GM19468 (cell line): Measurements from ENCODE around the gene ALG8.
"Not testable (repeated sequence)": the region's sequence is repeated elsewhere in the genome, so short reads cannot be mapped to it uniquely, and the experiment has no call there.

Experiments used
- ATAC-seq: cut with Tn5 transposase; IDR thresholded peaks from one replicate; pipeline ENCODE4 v1.9.1; 2021; ENCODE audit warnings: mild to moderate bottlenecking, moderate library complexity, moderate number of reproducible peaks; ENCODE audit not compliant: unreplicated experiment; ENCODE audit errors: extremely low read depth

The ALG8 gene

DNA sequence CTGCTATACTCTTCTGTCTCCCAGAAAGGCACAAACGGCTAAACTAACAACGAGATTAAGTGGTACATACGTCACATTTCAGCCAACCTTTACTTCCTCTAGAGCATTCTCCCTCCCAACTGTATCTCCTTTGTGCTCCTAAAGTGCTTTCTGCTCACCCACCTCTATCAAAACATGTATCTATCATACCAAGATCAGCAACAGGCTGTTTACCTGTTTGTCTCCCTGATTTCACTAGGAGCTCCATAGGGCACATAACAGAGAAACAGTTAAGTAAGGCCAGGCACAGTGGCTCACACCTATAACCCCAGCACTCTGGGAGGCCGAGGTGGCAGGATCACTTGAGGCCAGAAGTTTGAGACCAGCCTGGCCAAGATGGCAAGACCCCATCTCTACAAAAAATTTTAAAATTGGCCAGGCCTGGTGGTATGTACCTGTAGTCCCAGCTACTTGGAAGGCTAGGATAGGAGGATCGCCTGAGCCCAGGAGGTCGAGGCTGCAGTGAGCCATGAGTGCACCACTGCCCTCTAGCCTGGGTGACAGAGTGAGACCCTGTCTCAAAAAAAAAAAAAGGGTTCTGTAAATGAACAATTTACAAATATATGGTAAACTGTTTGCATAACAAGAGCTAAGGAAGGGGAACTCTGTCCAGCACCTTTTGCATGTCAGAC lies 62.6 kb downstream of the ALG8 start:
- ATAC-seq, result no peak

DNA sequence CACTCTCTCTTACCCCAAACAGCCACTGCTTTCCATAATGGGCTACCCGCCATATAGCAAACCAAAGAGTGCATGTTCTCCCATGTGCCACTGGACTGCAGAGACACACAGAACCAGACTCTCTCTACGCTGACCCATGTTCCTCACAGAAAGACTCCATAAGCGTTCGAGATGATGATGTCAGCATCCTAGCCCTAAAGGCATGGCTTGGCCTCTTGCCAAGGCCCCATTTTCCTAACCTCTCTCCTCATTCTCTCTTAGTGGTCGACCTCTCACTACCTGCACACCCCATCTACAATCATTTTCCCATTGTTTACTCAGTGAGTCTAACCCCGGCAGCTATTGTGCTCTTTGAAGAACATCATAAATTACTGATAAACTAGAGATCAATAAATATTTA lies 64.7 kb downstream of the ALG8 start:
- ATAC-seq, result no peak

DNA sequence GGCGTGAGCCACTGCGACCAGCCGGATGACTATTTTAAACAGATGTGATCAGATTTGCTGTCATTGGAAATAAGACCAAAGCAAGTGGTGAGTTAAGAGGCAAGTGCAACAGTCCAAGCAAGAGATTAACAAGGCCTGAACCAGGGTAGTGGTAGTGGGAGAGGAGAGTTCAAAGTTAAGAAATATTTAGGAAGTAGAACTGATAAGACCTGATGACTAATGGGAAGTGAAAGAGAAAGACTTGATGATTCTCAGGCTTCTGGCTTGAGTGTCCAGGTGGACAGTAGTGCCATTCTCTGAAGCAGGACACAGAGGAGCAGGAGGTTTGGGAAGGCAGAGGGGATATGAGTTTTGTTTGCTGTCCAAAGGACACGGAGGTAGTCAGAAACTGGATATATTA lies 67.0 kb downstream of the ALG8 start:
- no peak for ATAC-seq

DNA sequence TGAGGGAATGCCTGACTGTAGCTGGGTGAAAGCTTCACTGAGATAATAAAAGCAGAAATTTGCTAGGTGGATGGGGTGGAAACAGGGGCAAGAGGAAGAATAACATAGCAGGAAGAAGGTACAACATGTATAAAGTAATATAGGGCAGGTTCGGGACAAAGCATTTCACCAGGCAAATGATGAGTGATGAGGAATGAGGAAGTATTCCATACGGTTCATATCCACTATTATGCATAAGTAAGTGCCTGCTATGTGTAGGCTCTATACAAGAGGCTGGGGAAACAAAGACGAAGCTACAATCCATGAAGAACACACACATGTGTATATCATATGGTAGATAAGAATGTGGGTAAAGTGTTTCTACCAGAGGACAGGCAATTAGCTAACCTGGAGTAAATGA lies 67.7 kb downstream of the ALG8 start:
- no peak for ATAC-seq

DNA sequence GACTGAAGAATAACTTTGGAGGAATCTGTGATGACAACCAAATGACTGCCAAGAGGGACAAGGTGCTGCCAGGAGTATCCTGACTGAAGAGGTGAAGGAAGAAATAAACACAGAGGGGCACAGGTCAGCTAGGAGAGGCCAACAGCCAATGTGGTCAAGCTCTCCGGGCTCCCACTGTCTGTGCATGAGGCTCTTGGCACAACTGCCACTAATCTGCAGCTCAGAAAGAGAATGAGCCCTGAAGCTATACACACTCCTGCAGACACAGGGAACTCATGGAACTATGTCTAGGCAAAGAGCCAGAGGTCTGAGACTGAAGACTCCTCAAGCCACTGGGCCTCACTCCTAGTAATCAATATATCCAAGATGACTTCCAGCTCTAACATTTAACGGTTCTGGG lies 68.8 kb downstream of the ALG8 start:
- no peak for ATAC-seq

DNA sequence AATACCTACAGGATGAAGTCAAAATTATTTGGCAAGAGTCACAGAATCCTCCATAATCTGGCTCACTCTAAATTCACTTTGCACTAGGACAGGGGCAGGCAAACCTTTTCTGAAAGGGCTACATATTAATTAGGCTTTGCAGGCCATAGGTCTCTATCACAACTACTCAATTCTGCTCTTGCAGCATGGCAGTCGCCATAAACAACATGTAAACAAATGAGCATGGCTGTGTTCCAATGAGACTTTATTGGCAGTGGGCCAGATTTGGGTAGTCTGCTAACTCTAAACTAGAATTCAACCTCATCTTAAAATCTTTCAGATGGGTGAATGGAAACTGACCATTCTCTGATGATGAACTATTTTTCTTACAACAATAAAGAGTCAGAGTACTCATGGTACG lies 70.0 kb downstream of the ALG8 start:
- no peak for ATAC-seq

DNA sequence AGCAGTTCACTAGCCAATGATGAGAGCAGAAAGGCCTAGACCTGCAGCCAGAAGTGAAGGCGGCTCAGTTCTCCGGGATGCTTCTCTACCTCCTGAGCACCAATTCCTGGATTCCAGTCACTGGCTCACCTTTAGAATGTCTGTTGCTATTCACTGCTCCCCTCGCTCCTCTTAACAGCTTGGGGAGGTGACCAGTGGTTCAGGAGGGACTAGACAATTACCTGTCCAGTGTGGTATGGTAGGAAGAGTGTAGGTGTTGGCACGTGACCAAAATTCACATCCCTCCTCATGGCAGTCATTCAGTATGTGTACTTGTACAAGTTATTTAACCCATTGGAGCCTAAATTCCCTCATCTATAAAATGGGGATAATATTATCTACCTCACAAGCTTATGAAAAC lies 71.7 kb downstream of the ALG8 start:
- no peak for ATAC-seq

DNA sequence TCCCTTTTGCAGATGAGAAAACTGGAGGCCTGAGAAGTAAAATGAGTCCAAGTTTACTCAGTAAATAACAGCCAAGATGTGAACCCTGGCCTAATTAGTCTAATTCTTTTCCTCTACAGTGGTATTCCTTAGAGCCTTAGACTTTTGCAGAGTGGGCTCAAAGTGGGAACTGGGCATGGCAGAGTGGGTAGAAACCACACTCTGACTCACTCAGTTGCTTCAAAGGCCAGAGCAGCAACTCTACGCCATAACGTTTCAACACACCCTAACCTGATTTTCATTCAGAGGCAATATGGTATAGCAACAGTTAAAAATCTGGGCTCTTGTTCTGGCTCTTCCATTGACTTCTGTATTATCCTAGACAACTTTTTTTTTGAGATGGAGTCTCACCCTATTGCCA lies 73.0 kb downstream of the ALG8 start:
- ATAC-seq, result no peak

DNA sequence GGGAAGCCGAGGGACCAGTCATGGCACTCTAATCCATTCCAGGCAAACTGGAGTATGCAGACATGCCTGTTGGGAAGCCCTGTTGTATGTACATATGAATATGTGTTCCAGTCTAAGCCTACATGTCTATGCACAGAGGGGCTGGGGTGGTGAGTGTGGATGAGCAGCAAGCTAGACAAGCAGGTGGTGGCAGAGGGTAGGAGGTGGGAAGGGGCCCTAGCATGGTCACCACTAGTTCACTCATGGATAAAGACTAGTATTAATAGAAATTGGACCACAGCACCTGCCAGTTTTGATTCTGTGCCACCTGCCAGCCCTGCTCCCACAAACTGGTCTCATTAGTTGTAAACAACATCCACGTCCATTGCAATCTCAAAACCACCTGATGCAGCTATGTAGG lies 74.2 kb downstream of the ALG8 start:
- ATAC-seq, result no peak

DNA sequence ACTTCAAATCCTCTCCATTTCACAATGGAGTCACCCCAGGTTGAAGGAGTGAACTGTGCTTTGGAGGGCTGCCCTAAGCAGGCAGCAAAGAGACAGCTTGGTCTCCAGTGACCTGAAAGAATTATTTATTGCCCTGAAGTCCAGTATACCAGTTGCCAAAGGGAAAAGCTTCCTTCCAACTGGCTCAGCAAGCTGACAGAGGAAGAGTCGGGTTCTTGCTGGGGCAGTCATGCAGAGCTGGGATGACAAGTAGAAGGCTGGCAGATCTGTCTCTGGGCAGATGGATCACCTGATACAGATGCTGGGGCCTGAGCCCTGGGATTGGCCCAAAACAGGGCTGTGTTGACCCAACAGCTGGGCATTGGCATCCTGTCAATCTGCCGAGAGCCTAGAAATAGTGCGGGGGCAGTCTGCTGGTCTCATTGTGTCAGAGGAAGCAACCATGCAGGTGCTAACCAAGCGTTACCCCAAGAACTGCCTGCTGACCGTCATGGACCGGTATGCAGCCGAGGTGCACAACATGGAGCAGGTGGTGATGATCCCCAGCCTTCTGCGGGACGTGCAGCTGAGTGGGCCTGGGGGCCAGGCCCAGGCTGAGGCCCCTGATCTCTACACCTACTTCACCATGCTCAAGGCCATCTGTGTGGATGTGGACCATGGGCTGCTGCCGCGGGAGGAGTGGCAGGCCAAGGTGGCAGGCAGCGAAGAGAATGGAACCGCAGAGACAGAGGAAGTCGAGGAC lies 75.8 kb downstream of the ALG8 start, which contains the start of gene THRSP:
TSS of gene THRSP (plus strand) at position 422 of the 742 bp plus-strand sequence. CDS start at position 443, 21 bp downstream.
- ATAC-seq, result no peak

DNA sequence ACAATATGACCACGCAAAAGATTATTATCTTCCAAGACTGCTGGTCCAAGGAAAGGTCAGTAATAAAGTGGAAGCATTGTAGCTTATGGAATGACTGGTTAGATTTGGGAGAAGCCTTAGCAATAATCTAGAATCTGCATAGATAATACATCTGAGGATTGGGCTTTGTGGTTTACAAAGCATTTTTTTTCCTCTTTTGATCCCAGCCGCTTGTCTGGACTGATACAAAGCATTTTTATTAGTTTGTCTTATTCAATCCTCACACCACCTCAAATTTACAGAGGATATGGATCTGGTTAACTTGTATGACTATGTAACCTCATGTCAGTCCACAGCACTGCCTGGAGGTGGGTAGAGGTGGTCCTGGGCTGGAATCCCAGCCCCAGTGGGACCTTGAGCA lies 76.8 kb downstream of the ALG8 start:
- no peak for ATAC-seq

DNA sequence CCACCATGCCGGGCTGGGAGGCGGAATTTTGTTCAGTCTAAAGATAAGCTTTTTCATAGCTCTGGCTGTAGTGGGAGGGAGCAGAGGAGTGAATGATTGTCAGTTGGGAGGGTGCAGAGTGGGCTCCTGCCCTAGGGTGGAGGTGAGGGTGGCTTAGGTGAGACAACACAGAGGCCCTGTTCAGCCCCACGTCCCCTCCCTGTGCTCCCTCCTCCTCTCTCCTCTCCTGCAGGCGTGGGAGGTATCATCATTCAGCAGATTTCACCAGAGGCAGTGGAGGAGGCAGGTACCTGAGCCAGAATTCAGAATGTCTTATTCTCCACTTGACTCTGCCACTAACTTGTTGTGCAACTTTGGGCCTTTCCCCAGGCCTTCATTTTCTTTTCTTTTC lies 77.5 kb downstream of the ALG8 start:
- ATAC-seq, result no peak

DNA sequence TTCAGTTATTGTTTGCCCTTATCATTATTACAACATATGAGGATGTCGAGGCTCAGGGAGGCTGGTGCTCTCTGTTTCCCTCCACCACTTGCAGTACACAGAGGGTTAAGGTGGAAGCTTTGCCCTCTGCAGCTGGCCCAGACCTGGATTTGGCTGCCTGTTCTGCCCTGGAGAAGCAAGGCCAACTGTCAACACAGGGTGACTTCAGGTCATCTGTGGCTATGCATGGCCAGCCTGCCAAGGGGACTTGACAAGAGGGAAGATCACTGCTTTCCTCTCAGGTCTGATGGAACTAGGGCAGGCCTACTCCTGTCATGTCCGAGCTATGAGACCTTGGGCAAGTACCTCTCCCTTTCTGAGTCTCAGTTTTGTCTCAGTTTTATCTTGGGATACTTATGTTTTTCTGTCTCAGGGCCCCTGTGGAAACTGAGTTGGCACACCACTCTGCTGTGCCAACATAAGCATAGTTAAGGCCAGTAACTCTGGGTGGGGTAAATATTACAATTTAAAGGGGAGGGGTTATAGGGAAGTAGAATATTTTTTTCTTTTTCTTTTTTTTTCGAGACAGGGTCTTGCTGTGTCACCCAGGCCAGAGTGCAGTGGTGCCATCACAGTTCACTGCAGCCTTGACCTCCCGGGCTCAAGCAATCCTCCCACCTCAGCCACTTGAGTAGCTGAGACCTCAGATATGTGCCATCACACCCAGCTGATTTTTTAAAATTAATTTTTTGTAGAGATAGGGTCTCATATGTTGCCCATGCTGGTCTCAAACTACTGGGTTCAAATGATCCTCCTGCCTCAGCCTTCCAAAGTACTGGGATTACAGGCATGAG lies 78.1 kb downstream of the ALG8 start:
- ATAC-seq, result no peak

DNA sequence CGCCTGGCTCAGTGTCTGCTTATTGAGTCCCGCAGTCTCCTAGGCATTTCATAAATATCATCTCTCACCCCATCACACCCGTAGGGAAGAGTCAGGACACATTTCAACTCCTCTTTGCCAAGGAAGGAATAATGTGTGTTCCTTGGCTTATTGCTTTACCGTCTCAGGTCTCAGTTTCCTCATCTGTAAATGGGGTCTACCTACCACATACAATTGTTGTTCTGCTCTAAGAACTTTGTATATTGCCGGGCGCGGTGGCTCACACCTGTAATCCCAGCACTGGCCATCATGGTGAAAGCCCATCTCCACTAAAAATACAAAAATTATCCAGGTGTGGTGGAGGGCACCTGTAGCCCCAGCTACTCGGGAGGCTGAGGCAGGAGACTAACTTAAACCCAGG lies 78.9 kb downstream of the ALG8 start:
- no peak for ATAC-seq

DNA sequence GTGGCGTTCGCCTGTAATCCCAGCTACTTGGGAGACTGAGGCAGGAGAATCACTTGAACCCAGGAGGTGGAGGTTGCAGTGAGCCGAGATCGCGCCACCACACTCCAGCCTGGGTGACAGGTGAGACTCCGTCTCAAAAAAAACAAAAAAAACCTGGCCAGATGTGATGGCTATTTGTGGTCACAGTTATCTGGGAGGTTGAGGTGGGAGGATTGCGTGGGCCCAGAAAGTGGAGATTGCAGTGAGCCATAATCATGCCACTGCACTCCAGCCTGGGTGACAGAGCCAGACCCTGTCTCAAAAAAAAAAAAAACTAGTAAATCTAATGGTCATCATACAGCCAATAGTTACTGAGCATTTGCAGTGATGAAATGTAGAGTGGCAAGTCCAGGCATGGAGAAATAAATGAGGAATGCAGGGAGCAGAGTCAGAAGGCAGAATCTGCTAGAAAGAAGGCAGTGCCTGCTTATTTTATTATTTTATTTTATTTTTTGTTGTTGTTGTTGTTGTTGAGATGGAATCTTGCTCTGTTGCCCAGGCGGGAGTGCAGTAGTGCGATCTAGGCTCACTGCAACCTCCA lies 79.6 kb downstream of the ALG8 start:
- not testable (repeated sequence) for ATAC-seq

DNA sequence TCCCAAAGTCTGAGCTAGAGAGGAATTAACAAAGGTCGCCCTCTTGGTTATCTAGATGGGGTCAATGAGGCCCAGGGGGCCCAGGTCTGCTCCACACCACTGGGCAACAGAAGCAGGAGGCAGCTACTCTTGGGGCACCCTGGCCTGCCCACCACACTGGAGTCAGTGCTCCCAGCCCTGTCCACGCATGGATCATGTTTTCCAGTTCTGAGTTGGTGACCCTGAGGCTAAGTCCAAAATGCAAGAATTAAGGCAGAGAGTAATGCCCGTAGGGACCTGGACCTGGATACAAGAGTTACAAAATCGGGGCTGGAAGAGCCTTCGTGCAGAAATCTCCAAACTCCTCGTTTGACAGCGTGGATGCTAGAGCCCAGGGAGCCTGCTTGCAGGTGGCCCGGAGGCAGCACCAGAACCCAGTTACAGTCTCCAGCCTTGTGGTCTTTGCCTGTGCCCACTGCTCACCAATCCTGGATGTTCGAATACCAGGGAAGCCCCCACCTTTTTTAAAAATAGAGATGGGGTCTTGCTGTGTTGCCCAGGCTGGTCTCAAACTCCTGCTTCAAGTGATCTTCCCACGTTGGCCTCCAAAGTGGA lies 81.9 kb downstream of the ALG8 start:
- no peak for ATAC-seq

DNA sequence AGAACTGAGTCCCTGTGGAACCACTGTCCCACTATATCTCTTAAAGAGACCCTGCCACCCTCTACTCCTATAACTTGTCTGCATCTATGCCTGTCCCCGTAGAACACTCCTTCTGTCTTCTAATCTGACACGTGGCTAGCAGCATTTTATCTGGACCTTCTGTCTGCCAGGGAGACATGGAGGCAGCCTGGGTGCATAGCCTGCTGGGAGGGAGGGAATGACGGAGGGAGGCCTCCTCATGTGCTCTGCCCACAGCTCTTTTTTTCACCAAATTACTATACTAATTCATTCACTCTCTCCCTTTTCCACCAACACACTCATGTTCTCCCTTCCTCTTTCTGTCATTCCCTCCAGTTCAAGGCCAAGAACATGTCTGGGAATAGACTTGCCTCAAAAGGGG lies 83.3 kb downstream of the ALG8 start:
- no peak for ATAC-seq

DNA sequence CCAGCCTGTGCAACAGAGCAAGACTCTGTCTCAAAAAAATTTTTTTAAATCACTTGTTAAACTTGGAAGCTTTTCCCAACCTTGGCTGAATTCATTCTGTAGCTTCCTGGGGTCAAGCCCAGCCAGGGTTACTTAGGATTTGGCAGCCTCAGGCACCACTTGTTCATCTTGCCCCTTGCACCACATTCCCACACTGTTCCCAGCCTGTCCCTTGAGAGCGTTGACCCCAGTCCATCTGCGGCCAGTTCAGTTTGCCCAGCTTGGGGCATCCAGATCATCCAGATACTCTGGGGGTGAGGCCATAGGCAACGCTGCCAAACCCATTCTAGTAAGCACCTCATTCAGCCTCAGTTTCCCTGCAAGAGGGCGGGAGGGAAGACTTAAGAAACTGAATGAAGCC lies 84.5 kb downstream of the ALG8 start:
- ATAC-seq, result no peak

DNA sequence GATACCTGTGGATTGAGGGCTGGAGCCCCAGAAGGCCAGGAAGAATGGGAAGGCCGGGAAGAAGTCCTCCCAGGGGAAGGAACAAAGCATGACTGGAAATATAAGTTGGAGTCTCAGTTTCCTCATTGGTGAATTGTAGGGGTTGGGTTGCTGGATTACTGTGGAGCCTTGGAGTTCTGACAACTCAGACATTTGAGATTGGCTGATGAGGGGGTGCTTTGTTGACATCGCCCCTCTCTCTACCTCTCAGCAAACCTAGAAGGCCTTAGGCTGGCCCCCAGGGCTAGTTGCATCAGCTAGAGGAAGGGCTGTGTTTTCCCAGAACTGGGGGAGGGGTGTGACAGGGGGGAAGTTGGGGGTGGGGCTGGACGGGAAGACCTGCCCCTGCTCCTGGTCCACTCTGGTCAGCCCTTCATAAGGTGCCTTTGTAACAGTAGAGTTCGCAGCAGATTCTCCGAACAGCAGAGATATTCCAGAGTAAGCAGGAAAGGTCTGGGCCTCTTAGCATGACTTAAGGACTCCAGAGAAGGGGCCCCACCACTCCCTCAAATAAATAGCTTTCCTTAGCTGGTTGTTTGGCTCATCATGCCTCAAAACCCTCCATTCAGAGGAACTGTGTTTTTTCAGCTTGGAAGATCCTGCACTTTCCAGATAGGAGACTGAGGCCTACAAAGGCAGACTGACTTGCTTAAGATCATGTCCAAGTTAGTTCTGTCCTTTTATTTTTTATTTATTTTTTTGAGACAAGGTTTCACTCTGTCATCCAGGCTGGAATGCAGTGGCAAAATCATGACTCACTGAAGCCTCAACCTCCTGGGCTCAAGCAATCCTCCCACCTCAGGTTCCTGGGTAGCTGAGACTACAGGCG lies 88.2 kb downstream of the ALG8 start:
- no peak for ATAC-seq
